Breast epithelium (tissue), 3 donors: ENCODE measurements around the gene ATXN1.

Experiments
- POLR2A ChIP-seq: fragments of 450-650 bp; IDR thresholded peaks from one replicate; pipeline ENCODE4 v1.6.1; 2016; ENCODE audit warnings: antibody characterized with exemption, mild to moderate bottlenecking, moderate library complexity
- POLR2AphosphoS5 ChIP-seq, 3 donors: sonication (generic); formaldehyde crosslinking; IDR thresholded peaks; one replicate each; pipeline ENCODE4 v1.6.1; 2017; ENCODE audit warnings: antibody characterized with exemption in 3 of 3
- TF ChIP-seq, protein P1 (sequence below), 3 donors: fragments of 450-650 bp; IDR thresholded peaks; one replicate each; pipeline ENCODE4 v1.5.1; 2016 to 2017; ENCODE audit warnings: antibody characterized with exemption in 3 of 3, mild to moderate bottlenecking in 3 of 3, moderate library complexity in 3 of 3

DNA sequence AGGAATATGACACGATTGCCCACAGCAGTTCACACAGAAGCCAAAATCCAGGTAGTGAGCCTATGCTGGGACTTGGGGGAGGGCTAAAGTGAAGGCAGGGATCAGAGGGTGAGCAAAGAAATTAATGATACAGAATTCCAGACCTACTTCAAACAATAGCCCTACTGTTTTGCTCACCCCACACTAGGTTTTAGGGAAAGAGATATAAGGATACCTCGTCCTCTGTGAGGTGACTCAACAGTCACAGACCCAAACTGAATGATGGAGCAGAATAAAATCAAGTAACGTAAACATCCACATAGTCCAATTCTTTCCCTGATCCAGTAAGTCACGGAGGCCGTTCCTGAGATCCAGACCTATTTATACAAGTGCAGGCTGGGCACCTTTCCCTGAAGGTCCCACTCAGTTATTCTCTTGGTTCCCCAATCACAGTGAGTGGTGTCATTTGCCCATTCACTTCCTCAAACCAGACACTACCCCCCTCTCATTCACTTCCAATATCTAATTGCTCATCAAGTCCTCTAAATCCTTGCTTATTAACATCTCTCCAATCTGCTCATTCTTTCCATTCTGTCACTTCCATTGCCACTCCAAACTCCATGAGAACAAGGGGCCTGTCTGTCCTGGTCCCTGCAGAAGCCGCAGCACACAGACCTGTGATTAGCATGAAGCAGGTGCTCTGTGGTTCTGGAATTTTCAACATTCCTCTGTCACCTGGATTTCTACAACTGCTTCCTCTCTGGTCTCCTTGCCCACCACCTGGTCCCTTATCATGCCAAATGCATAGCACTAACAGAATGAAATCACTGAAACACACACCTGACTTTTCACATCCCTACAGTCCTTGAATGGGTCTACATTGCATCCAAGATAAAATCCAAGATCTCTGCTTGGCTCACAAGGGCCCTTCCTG is 55.9 kb downstream of the ATXN1 start:
- TF ChIP-seq POLR2A, result no peak
- TF ChIP-seq, protein P1, sequence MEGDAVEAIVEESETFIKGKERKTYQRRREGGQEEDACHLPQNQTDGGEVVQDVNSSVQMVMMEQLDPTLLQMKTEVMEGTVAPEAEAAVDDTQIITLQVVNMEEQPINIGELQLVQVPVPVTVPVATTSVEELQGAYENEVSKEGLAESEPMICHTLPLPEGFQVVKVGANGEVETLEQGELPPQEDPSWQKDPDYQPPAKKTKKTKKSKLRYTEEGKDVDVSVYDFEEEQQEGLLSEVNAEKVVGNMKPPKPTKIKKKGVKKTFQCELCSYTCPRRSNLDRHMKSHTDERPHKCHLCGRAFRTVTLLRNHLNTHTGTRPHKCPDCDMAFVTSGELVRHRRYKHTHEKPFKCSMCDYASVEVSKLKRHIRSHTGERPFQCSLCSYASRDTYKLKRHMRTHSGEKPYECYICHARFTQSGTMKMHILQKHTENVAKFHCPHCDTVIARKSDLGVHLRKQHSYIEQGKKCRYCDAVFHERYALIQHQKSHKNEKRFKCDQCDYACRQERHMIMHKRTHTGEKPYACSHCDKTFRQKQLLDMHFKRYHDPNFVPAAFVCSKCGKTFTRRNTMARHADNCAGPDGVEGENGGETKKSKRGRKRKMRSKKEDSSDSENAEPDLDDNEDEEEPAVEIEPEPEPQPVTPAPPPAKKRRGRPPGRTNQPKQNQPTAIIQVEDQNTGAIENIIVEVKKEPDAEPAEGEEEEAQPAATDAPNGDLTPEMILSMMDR (IDR thresholded peaks at IDR 0.05), result no peak
- TF ChIP-seq POLR2AphosphoS5 (IDR thresholded peaks at IDR 0.05), result no peak
